Measurements from ENCODE around the gene THPO.

DNA sequence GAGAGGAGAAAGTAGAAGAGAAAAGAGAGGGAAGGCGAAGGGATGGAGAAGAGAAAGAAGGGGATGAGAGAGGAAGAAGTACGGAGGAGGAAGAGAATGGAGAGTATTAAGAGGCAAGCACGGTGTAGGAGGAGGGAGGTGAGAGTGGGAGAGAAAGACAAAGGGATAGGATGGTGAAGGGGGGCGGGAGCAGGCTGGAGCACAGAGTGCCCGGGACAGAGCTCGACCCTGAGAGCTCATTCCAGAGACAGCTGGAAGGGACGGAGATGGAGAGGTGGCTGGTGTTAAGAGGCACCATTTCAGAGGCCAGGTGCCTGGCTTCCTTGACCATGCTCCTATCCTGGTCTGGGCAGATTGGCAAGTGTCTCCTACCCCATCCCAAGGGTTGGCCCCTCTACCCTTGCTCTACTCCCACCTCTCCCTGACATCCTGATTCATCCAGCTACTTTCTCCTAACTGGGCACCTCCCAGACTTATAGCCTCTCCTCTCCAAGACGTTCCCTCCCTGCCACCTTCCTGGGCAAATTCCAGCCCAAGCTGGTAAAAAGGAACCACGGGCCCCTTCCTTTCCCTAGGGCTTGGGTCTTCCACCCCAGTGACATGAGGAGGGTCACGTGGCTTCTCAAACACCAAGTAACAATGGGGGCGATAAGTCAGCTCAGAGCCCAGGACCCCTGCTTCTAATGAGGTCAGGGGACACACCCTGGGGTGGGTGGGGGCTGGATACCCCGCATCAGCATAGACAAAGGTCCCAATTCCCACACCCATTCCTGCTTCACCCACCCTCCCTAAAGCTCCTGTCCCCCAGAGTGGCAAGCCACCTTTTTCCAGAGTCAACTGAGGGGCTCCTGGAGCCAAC lies 17.7 kb downstream of the THPO start:
- TF ChIP-seq, protein P1, sequence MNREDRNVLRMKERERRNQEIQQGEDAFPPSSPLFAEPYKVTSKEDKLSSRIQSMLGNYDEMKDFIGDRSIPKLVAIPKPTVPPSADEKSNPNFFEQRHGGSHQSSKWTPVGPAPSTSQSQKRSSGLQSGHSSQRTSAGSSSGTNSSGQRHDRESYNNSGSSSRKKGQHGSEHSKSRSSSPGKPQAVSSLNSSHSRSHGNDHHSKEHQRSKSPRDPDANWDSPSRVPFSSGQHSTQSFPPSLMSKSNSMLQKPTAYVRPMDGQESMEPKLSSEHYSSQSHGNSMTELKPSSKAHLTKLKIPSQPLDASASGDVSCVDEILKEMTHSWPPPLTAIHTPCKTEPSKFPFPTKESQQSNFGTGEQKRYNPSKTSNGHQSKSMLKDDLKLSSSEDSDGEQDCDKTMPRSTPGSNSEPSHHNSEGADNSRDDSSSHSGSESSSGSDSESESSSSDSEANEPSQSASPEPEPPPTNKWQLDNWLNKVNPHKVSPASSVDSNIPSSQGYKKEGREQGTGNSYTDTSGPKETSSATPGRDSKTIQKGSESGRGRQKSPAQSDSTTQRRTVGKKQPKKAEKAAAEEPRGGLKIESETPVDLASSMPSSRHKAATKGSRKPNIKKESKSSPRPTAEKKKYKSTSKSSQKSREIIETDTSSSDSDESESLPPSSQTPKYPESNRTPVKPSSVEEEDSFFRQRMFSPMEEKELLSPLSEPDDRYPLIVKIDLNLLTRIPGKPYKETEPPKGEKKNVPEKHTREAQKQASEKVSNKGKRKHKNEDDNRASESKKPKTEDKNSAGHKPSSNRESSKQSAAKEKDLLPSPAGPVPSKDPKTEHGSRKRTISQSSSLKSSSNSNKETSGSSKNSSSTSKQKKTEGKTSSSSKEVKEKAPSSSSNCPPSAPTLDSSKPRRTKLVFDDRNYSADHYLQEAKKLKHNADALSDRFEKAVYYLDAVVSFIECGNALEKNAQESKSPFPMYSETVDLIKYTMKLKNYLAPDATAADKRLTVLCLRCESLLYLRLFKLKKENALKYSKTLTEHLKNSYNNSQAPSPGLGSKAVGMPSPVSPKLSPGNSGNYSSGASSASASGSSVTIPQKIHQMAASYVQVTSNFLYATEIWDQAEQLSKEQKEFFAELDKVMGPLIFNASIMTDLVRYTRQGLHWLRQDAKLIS (CRISPR knock-in tag; IDR thresholded peaks at IDR 0.05) = no peak
- TF ChIP-seq, protein P2, sequence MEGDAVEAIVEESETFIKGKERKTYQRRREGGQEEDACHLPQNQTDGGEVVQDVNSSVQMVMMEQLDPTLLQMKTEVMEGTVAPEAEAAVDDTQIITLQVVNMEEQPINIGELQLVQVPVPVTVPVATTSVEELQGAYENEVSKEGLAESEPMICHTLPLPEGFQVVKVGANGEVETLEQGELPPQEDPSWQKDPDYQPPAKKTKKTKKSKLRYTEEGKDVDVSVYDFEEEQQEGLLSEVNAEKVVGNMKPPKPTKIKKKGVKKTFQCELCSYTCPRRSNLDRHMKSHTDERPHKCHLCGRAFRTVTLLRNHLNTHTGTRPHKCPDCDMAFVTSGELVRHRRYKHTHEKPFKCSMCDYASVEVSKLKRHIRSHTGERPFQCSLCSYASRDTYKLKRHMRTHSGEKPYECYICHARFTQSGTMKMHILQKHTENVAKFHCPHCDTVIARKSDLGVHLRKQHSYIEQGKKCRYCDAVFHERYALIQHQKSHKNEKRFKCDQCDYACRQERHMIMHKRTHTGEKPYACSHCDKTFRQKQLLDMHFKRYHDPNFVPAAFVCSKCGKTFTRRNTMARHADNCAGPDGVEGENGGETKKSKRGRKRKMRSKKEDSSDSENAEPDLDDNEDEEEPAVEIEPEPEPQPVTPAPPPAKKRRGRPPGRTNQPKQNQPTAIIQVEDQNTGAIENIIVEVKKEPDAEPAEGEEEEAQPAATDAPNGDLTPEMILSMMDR (IDR thresholded peaks at IDR 0.05 in 2 of 3, conservative IDR thresholded peaks at IDR 0.05 in 1 of 3; ENCODE audit: insufficient read depth in 2 of 3, low read depth in 1 of 3, low read length in 3 of 3) = no peak
- no peak for TF ChIP-seq HCFC1 (IDR thresholded peaks at IDR 0.05; ENCODE audit: low read depth, low read length)
- TF ChIP-seq RBBP5 (IDR thresholded peaks at IDR 0.05; ENCODE audit: borderline replicate concordance, insufficient read depth, low read length, poor library complexity, severe bottlenecking) = no peak
- no peak for TF ChIP-seq JUN (IDR thresholded peaks at IDR 0.05; ENCODE audit: borderline replicate concordance, low read depth, low read length)
- TF ChIP-seq JUN (CRISPR knock-in tag; IDR thresholded peaks at IDR 0.05; ENCODE audit: borderline replicate concordance) = no peak
- TF ChIP-seq, protein P3, sequence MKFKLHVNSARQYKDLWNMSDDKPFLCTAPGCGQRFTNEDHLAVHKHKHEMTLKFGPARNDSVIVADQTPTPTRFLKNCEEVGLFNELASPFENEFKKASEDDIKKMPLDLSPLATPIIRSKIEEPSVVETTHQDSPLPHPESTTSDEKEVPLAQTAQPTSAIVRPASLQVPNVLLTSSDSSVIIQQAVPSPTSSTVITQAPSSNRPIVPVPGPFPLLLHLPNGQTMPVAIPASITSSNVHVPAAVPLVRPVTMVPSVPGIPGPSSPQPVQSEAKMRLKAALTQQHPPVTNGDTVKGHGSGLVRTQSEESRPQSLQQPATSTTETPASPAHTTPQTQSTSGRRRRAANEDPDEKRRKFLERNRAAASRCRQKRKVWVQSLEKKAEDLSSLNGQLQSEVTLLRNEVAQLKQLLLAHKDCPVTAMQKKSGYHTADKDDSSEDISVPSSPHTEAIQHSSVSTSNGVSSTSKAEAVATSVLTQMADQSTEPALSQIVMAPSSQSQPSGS (CRISPR knock-in tag; IDR thresholded peaks at IDR 0.05) = no peak

Data from K562 (cell line).